Testis (tissue), 3 donors: Measurements from ENCODE around the gene PAK1. TPM values are rescaled to one million over a fixed set of nuclear protein-coding genes. Genes with fewer than 3 reads are reported as not detected.

Experiments used
- DNase-seq: peaks from one replicate; pipeline ENCODE4 v3.0.0-alpha.2; 2019
- H3K27ac ChIP-seq, 2 donors: fragments of 200-600 bp; sonication (generic); one replicate each; pipeline ENCODE4 v1.5.1; 2019
- H3K27me3 ChIP-seq: fragments of 200-600 bp; sonication (generic); one replicate; pipeline ENCODE4 v1.5.1; 2019
- H3K36me3 ChIP-seq: fragments of 200-600 bp; sonication (generic); one replicate; pipeline ENCODE4 v1.5.1; 2017; ENCODE audit warnings: low read depth; ENCODE audit errors: missing control alignments
- H3K4me1 ChIP-seq: fragments of 200-600 bp; sonication (generic); one replicate; pipeline ENCODE4 v1.5.1; 2019
- H3K4me3 ChIP-seq, 2 donors: fragments of 200-600 bp; sonication (generic); one replicate each; pipeline ENCODE4 v1.5.1; 2017 to 2019
- H3K9me3 ChIP-seq: fragments of 200-600 bp; sonication (generic); one replicate; pipeline ENCODE4 v1.5.1; 2017
- POLR2A ChIP-seq: fragments of 450-650 bp; IDR thresholded peaks from one replicate; pipeline ENCODE4 v1.6.1; 2017; ENCODE audit warnings: antibody characterized with exemption, mild to moderate bottlenecking, moderate library complexity
- WGBS, 2 donors: methylation state at CpG; one replicate each; pipeline ENCODE4 v1.1.5; 2018; 5-methylcytosine and 5-hydroxymethylcytosine counted together
- intact Hi-C: fragments of 100-400 bp; cut with DNase I; formaldehyde crosslinking; loops from one replicate; pipeline ENCODE4 v1.15.1; 2023; ENCODE audit warnings: low total_unique reads
- polyA plus RNA-seq: library from polyadenylated mRNA; stranded (reverse); fragments of 350-450 nt; fragmentation: Illumina TruSeq; extraction: RNeasy Lipid Tissue Mini Kit (QIAGEN cat#74804); gene quantifications from one replicate; pipeline ENCODE4 v1.2.3, GENCODE V29; 2014; ENCODE audit warnings: low read depth, low replicate concordance; ENCODE audit not compliant: insufficient read depth
- total RNA-seq, 2 donors: library from RNA; depleted of rRNA; stranded (reverse); fragments of >200 nt; gene quantifications; one replicate each; pipeline ENCODE4 v1.2.3, GENCODE V29; 2016
- TF ChIP-seq, protein P1 (sequence below), 3 experiments: fragments of 450-650 bp in 2 of 3; fragments of 200-600 bp in 1 of 3; sonication (generic) in 1 of 3; IDR thresholded peaks; one replicate each; pipeline ENCODE4 v1.5.1; 2016 to 2019; ENCODE audit warnings: antibody characterized with exemption in 3 of 3, mild to moderate bottlenecking in 2 of 3, moderate library complexity in 1 of 3

PAK1 gene
- total and polyA plus RNA-seq, 3 donors from 2014 or later: 60.1 to 80.9 (median 63.2) TPM

DNA sequence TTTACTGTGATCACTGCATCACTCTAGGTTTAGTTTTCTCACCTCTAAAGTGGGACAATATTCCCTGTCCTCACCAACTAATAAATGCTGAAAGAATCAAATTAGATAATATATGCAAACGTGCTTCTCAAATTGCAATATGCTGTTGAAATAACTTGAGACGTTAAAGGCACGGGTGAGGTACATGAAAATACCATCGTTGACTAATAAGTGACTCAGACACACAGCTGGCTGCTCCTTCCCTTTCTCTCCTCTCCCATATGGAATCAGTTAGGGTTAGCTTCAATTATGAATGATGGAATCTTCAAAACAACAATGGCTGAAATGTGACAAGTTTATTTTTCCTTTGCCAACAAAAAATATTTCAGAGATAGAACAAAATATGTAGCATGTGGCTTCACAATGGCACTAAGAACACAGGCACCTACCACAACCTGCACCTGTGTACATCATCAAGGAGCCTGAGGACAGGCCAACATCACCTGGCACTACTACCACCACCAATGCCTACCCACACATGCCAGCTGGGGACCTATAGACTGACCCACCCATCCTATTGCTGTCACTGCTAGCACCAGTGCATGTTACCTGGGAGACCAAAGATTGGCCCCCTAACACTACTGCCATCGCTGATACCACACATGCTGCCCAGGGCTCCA, 186.2 kb downstream of the PAK1 start:
- Histone ChIP-seq H3K27ac (no peak overlapping the region), H3K4me3 (no peak overlapping the region), H3K27me3 (no peaks in the 10 kb centered on the region), H3K4me1 (no peaks in the 10 kb centered on the region), H3K36me3 (no peaks in the 10 kb centered on the region), H3K9me3 (no peaks in the 10 kb centered on the region)
- intact Hi-C loops: no loop called here
- no peak for DNase-seq
- WGBS, 2 donors: 81 to 90% methylated on average over 4 to 5 of the region's 5 CpGs
- TF ChIP-seq, protein P1, sequence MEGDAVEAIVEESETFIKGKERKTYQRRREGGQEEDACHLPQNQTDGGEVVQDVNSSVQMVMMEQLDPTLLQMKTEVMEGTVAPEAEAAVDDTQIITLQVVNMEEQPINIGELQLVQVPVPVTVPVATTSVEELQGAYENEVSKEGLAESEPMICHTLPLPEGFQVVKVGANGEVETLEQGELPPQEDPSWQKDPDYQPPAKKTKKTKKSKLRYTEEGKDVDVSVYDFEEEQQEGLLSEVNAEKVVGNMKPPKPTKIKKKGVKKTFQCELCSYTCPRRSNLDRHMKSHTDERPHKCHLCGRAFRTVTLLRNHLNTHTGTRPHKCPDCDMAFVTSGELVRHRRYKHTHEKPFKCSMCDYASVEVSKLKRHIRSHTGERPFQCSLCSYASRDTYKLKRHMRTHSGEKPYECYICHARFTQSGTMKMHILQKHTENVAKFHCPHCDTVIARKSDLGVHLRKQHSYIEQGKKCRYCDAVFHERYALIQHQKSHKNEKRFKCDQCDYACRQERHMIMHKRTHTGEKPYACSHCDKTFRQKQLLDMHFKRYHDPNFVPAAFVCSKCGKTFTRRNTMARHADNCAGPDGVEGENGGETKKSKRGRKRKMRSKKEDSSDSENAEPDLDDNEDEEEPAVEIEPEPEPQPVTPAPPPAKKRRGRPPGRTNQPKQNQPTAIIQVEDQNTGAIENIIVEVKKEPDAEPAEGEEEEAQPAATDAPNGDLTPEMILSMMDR (IDR thresholded peaks at IDR 0.05): no peak
- no peak for TF ChIP-seq POLR2A

DNA sequence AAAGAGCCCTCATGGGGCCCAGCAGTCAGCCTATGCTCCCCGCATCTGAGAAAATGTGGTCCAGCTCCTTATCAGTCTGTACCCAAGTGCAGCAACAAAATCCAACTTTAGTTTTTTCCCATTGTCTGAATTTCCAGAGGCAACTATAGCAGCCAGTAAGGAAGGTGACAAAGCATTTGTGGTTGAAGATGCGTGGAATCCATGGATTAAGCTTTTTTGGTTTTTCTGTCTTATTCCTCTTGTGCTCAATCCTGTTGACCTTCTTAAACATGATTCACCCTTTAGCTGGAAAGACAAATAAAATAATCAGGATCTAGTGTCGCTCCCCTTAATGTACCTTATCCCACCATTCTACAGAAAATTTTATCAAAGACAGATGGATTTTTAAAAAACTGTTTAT, 186.8 kb downstream of the PAK1 start:
- no peaks in the 10 kb centered on the region for H3K9me3 ChIP-seq

GRCh38 chr11:77284476-77285468, 189.1 kb downstream of the PAK1 start:
- no peak for DNase-seq
- H3K27me3 ChIP-seq: no peaks in the 10 kb centered on the region
- no peaks in the 10 kb centered on the region for H3K9me3 ChIP-seq
- intact Hi-C loops: no loop called here
- H3K4me1 ChIP-seq: no peaks in the 10 kb centered on the region
- whole genome bisulfite sequencing, 2 donors: 75 to 86% methylated on average over 6 of the region's 6 CpGs
- no peak for TF ChIP-seq POLR2A
- TF ChIP-seq, protein P1 (IDR thresholded peaks at IDR 0.05): no peak
- no peak overlapping the region for H3K27ac ChIP-seq
- no peak overlapping the region for H3K4me3 ChIP-seq
- H3K36me3 ChIP-seq: no peaks in the 10 kb centered on the region

More for the DNA sequence above, 186.8 kb downstream of the PAK1 start:
- Histone ChIP-seq H3K27me3 (no peaks in the 10 kb centered on the region), H3K4me3 (no peak overlapping the region), H3K27ac (no peak overlapping the region), H3K4me1 (no peaks in the 10 kb centered on the region), H3K36me3 (no peaks in the 10 kb centered on the region)
- intact Hi-C loops: no loop called here
- WGBS, 2 donors: 92 to 93% methylated on average over 3 of the region's 3 CpGs
- TF ChIP-seq POLR2A: no peak
- TF ChIP-seq, protein P1 (IDR thresholded peaks at IDR 0.05): no peak
- DNase-seq: no peak

GRCh38 chr11:77283101-77283500, 190.8 kb downstream of the PAK1 start:
- WGBS, 2 donors: 60 to 61% methylated on average over 3 of the region's 3 CpGs
- no peak for DNase-seq
- intact Hi-C loops: no loop called here

More at GRCh38 chr11:77283101-77283500, 190.8 kb downstream of the PAK1 start:
- H3K4me1 ChIP-seq: no peaks in the 10 kb centered on the region
- no peaks in the 10 kb centered on the region for H3K36me3 ChIP-seq
- H3K27me3 ChIP-seq: no peaks in the 10 kb centered on the region
- no peaks in the 10 kb centered on the region for H3K9me3 ChIP-seq
- H3K27ac ChIP-seq: no peak overlapping the region
- TF ChIP-seq, protein P1 (IDR thresholded peaks at IDR 0.05): no peak
- TF ChIP-seq POLR2A: no peak
- H3K4me3 ChIP-seq: no peak overlapping the region
